ENCODE measurements around the gene STEEP1.

Gene STEEP1

GRCh38 chrX:119565107-119565663 lies at the start of gene STEEP1:
TSS of gene STEEP1 (minus strand) at chrX:119565409. CDS start at chrX:119565355, 54 bp downstream.
- DNase-seq: peak; percentile 94

GRCh38 chrX:119614776-119615175 lies 49.6 kb upstream of the STEEP1 start:
- DNase-seq: no peak

- DNase-seq: peak; percentile 1
These were observed 41.8 kb upstream of the STEEP1 start for GRCh38 chrX:119607018-119607389.

- DNase-seq: peak; percentile 93
These were observed 41.2 kb upstream of the STEEP1 start, which contains the start of gene NKRF for GRCh38 chrX:119606280-119607017. TSS of gene NKRF (minus strand) at chrX:119606424.

GRCh38 chrX:119605464-119606279 lies 40.5 kb upstream of the STEEP1 start:
- DNase-seq: peak; percentile 4

GRCh38 chrX:119604766-119605463 lies 39.7 kb upstream of the STEEP1 start:
- no peak for DNase-seq

- DNase-seq: no peak
These were observed 37.6 kb upstream of the STEEP1 start for GRCh38 chrX:119602701-119603255.

- DNase-seq: no peak
These were observed 24.6 kb upstream of the STEEP1 start for GRCh38 chrX:119589810-119590209.

GRCh38 chrX:119583431-119584059 lies 18.3 kb upstream of the STEEP1 start:
- no peak for DNase-seq

- DNase-seq: no peak
These were observed 14.2 kb upstream of the STEEP1 start for GRCh38 chrX:119579414-119579813.

GRCh38 chrX:119574394-119575266 lies 9.4 kb upstream of the STEEP1 start, which contains the start of gene UBE2A:
TSS of gene UBE2A (plus strand) at chrX:119574563. CDS start at chrX:119574712, 149 bp downstream.
- peak; percentile 84 for DNase-seq

GRCh38 chrX:119573840-119574393 lies 8.7 kb upstream of the STEEP1 start:
- DNase-seq: no peak

GRCh38 chrX:119573222-119573621 lies 8.0 kb upstream of the STEEP1 start:
- no peak for DNase-seq

GRCh38 chrX:119570351-119570835 lies 5.2 kb upstream of the STEEP1 start:
- no peak for DNase-seq

- DNase-seq: no peak
These were observed 12.7 kb downstream of the STEEP1 start for GRCh38 chrX:119552508-119552907.

GRCh38 chrX:119549327-119550016 lies 15.7 kb downstream of the STEEP1 start:
- no peak for DNase-seq

- no peak for DNase-seq
These were observed 24.0 kb downstream of the STEEP1 start for GRCh38 chrX:119541188-119541587.

GRCh38 chrX:119539872-119540271 lies 25.3 kb downstream of the STEEP1 start:
- DNase-seq: no peak

GRCh38 chrX:119537487-119537886 lies 27.7 kb downstream of the STEEP1 start:
- DNase-seq: no peak
